ENCODE data around the gene ASB18.

ASB18 gene

GRCh38 chr2:236155406-236155805, 108.8 kb downstream of the ASB18 start:
- no peak overlapping the region for H3K4me3 ChIP-seq (ENCODE audit: low read depth, low read length)
- TF ChIP-seq, protein P1, sequence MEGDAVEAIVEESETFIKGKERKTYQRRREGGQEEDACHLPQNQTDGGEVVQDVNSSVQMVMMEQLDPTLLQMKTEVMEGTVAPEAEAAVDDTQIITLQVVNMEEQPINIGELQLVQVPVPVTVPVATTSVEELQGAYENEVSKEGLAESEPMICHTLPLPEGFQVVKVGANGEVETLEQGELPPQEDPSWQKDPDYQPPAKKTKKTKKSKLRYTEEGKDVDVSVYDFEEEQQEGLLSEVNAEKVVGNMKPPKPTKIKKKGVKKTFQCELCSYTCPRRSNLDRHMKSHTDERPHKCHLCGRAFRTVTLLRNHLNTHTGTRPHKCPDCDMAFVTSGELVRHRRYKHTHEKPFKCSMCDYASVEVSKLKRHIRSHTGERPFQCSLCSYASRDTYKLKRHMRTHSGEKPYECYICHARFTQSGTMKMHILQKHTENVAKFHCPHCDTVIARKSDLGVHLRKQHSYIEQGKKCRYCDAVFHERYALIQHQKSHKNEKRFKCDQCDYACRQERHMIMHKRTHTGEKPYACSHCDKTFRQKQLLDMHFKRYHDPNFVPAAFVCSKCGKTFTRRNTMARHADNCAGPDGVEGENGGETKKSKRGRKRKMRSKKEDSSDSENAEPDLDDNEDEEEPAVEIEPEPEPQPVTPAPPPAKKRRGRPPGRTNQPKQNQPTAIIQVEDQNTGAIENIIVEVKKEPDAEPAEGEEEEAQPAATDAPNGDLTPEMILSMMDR (IDR thresholded peaks at IDR 0.05; ENCODE audit: insufficient read depth, low read depth, low read length, missing control alignments), result no peak
- no peak for DNase-seq (ENCODE audit: low read depth)

DNA sequence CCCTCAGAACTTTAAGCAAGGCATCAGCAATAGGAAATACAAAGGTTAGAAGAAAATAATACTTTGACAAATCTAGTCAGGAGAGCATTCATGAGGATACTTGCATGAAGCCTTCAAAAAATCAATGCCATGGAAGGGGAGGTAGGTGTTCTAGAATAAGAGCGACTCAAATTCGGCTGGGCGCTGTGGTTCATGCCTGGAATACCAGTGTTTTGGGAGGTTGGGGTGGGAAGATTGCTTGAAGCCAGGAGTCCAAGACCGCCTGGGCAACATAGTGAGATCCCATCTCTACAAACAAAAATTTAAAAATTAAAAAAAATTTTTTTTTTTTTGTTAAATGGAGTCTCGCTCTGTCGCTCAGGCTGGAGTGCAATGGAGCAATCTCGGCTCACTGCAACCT, 117.8 kb downstream of the ASB18 start:
- TF ChIP-seq, protein P1 (IDR thresholded peaks at IDR 0.05; ENCODE audit: insufficient read depth, low read depth, low read length, missing control alignments), result no peak
- DNase-seq (ENCODE audit: low read depth), result no peak

GRCh38 chr2:236143811-236144210, 120.4 kb downstream of the ASB18 start:
- TF ChIP-seq, protein P1 (IDR thresholded peaks at IDR 0.05; ENCODE audit: insufficient read depth, low read depth, low read length, missing control alignments), result no peak
- DNase-seq (ENCODE audit: low read depth), result no peak
- H3K4me3 ChIP-seq (ENCODE audit: low read depth, low read length), result no peak overlapping the region

More for the DNA sequence above, 117.8 kb downstream of the ASB18 start:
- no peak overlapping the region for H3K4me3 ChIP-seq (ENCODE audit: low read depth, low read length)

Measured in GM12865 (cell line).